AG10803 (cell line): ENCODE measurements around the gene CD3G.

Source experiments
- DNase-seq: peaks from one replicate; pipeline ENCODE4 v3.0.0; 2010; ENCODE audit warnings: low read depth
- H3K4me3 ChIP-seq: 2 replicates; pipeline ENCODE4 v1.5.1; 2011; ENCODE audit warnings: mild to moderate bottlenecking, low read length, control low read depth
- CTCF ChIP-seq: conservative IDR thresholded peaks from 2 replicates; pipeline ENCODE4 v1.5.1; 2011; ENCODE audit warnings: mild to moderate bottlenecking, low read length, control low read depth, inconsistent platforms

Gene CD3G

GRCh38 chr11:118318124-118318523 lies 26.0 kb upstream of the CD3G start:
- DNase-seq = no peak
- TF ChIP-seq CTCF = no peak
- H3K4me3 ChIP-seq = no peak overlapping the region

- TF ChIP-seq CTCF = no peak
- no peak for DNase-seq
- H3K4me3 ChIP-seq = no peak overlapping the region
Observed at GRCh38 chr11:118318581-118319336, 25.4 kb upstream of the CD3G start.

GRCh38 chr11:118319337-118319707 lies 24.8 kb upstream of the CD3G start:
- no peak for TF ChIP-seq CTCF
- no peak overlapping the region for H3K4me3 ChIP-seq
- DNase-seq = no peak

GRCh38 chr11:118320515-118320914 lies 23.6 kb upstream of the CD3G start:
- H3K4me3 ChIP-seq = no peak overlapping the region
- no peak for TF ChIP-seq CTCF
- no peak for DNase-seq

- DNase-seq = no peak
- no peak for TF ChIP-seq CTCF
- H3K4me3 ChIP-seq = no peak overlapping the region
Observed at GRCh38 chr11:118321386-118322082, 22.6 kb upstream of the CD3G start.

- DNase-seq = no peak
- H3K4me3 ChIP-seq = no peak overlapping the region
- no peak for TF ChIP-seq CTCF
Observed at GRCh38 chr11:118322721-118323120, 21.4 kb upstream of the CD3G start.

GRCh38 chr11:118325283-118325682 lies 18.9 kb upstream of the CD3G start:
- no peak for TF ChIP-seq CTCF
- no peak for DNase-seq
- no peak overlapping the region for H3K4me3 ChIP-seq
